Stimulated activated memory B cell treated with anti-CD40 and anti-IgM and Interleukin-4, amounts not matched to agents 10 μg/mL and 1 μg/mL and 100 μg/mL, for 72 hours (primary cell): ENCODE results near the gene PAX5.

ENCODE experiments used
- ATAC-seq: fragments of 150-1000 bp; cut with Tn5 transposase; 2 replicates; pipeline ENCODE4 v1.10.0; 2021
- H3K27ac Mint-ChIP-seq: one replicate; pipeline ENCODE4 v1.8.0; 2022; ENCODE audit warnings: mild to moderate bottlenecking, mixed read lengths
- H3K27me3 Mint-ChIP-seq: one replicate; pipeline ENCODE4 v1.8.0; 2022; ENCODE audit warnings: mixed read lengths
- H3K36me3 Mint-ChIP-seq: one replicate; pipeline ENCODE4 v1.8.0; 2022; ENCODE audit warnings: mixed read lengths
- H3K4me1 Mint-ChIP-seq: one replicate; pipeline ENCODE4 v1.8.0; 2022; ENCODE audit warnings: mixed read lengths
- H3K4me3 Mint-ChIP-seq: one replicate; pipeline ENCODE4 v1.8.0; 2022; ENCODE audit warnings: mild to moderate bottlenecking, moderate library complexity, mixed read lengths
- H3K9me3 Mint-ChIP-seq: one replicate; pipeline ENCODE4 v1.8.0; 2022; ENCODE audit warnings: mixed read lengths

Gene PAX5

DNA sequence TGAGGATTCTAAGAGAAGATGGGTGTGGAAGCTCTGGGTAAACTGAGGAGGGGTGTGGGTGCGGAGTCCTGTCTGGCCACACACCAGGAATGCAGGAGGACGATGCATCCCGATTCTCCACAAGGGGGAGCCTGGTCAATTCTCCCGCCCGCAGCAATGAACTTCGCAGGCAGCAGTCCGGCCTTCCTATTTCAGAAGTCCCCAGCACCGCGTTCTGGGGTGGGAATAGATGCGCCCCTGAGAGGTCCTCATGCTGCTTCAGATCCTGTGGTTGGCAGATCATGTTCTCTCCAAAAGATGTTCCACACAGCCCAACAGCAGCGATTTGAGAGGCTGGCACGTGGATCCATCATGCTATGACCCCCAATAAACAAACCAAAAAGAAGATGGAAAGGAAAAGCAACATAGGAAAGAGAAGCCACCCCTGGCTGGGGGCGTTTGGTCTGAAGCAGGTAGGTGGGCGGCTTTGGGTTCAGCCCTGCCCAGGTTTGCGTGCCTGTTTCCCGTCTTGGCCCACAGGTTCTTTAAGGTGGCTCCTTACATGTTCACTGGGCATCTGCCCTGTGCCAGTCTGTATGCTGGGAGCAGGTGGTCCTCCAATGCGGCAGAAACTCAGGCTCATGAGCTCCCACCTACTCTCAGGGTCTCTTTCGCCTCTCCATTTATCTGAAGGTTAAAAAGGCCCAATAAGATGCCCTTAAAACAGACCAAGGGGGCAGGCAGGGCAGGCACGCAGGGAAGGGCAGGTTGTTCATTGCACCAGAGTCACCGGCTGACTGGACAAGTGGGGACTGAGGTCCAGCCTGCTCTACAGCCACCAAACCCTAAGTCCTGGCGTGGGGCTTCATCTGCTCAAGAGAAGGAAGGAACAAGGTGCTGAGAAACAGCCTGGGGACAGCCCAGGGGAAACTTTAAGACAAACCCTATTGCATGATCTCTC, 171.6 kb downstream of the PAX5 start:
- Mint-ChIP-seq H3K27ac (peak overlapping the region; percentile 60), H3K4me3 (no peak overlapping the region), H3K4me1 (peaks cover 77% of the 10 kb centered on the region), H3K36me3 (peaks cover 62% of the 10 kb centered on the region), H3K27me3 (no peaks in the 10 kb centered on the region), H3K9me3 (no peaks in the 10 kb centered on the region)
- ATAC-seq: no peak

DNA sequence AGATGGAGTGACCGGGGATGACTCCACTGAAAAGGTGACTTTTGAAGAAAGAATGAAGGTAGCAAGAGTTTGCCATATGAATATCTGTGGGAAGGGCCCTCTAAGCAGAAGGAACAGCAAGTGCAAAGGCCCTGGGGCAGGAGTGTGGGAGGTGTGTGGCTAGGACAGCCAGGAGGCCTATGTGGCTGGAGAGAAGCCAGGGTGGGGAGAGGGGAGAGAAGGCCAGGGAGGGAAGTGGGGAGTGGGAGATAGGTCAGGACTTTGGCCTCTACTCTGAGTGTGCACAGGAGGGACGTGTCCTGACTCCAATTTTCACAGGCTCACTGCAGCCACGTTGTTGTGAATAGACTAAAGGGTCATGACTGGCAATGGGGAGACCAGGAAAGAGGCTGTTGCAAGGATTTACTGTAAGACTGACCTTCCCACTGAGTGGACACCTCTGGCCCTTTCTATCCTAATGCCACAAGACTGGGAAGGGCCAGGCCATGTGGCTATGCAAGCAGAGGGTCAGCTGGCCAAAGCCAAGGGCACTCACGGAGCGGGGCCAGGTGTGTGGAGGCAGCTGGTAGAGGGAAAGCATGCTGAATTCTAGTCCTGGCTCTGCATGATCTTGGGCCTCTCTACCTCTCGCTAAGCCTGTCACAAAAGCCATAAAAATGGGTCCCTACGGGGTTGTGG, 172.4 kb downstream of the PAX5 start:
- no peak for ATAC-seq
- Mint-ChIP-seq H3K36me3 (peaks cover 58% of the 10 kb centered on the region), H3K27me3 (no peaks in the 10 kb centered on the region), H3K27ac (peak overlapping the region; percentile 60), H3K9me3 (no peaks in the 10 kb centered on the region), H3K4me3 (no peak overlapping the region), H3K4me1 (peaks cover 80% of the 10 kb centered on the region)

DNA sequence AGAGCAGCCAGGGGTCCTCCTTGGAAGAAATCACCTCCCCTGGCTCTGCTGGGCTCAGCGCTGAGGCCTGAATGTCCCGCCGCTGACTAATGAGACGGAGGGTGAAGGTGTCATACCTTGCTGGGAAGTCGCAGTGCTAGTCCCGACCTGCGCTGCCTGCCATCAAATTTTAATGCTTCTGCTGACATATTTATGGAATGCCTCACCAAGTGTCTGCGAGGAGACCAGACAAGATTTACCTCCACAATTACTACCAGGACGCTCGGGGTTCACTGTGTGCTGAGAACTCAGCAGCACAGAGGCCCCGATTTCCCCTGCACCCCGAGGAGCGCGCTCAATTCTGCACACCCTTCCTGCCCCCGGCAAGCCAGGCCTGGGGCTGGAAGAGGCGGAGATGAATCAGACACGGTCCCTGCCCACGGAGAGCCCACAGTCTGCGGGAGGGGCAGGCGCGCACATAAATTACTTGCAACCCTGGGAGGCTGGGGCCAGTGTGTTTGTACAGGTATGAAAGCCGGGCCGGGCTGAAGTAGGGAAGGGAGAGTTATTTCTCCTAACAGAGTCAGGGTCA, 175.2 kb downstream of the PAX5 start:
- Mint-ChIP-seq H3K9me3 (no peaks in the 10 kb centered on the region), H3K4me1 (peaks cover 76% of the 10 kb centered on the region), H3K36me3 (peaks cover 56% of the 10 kb centered on the region)

DNA sequence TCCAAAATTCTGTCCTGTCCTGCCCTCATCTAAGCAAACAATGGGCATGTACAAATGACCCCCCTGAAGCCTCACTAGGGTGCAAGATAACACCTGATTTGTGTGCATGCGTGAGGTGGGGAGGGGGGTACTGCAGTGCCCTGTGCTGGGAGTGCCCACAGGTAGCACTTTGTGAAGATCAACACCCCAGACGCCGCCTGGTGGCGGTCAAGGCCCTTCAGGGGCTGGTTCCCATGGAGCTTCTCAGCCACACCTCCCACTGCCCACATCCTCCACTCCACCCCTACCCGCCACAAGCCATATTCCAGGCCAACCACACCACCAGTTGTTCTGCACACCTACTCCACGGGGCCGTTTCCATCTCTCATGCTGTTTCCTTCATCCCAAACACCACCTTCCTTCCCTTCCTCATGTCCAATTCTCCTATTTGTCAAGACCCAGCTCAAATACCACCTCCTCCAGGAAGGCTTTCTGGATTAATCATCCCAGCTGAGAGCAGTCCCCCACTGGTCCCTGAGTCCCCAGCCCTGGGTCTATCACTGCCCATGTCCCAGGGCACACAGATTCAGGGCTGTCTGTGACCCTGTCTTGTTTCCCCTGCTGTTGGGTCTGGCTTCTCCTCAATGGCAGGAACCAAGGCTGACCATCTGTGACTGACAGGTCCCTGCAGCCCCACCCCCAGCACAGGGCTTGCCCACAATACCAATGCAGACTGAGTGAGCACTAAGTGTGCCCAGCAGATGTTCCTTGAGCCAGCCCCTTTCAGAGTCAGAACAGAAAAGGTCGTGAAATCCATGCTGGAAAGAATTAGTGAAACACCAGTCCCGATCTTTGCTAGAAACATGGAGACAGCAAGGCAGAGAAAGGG, 178.4 kb downstream of the PAX5 start:
- Mint-ChIP-seq H3K9me3 (no peaks in the 10 kb centered on the region), H3K27me3 (no peaks in the 10 kb centered on the region), H3K27ac (peak overlapping the region; percentile 77), H3K36me3 (peaks cover 58% of the 10 kb centered on the region), H3K4me1 (peaks cover 68% of the 10 kb centered on the region), H3K4me3 (no peak overlapping the region)
- ATAC-seq: peak; percentile 80

More for the DNA sequence above, 175.2 kb downstream of the PAX5 start:
- ATAC-seq: no peak
- no peak overlapping the region for H3K4me3 Mint-ChIP-seq
- no peaks in the 10 kb centered on the region for H3K27me3 Mint-ChIP-seq
- H3K27ac Mint-ChIP-seq: peak overlapping the region; percentile 77

DNA sequence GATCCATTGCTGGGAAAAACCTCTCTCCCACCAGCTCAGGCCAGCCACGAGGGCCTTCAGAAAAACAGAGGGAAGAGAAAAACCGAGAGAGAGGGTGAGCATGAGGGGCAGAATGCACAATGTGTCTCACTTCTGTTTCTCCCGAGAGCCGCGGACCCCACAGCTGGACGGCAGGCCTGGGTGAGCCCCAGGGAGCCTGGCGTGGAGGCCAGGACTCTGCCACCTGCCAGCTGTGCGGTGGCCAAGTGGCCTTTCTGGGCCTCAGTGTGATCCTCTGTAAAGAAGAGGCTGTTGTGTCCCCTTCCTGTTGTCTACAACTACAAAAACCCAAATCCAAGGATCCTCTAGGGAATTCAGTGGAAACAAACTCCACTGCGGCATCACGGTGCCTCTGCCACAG, 179.3 kb downstream of the PAX5 start:
- Mint-ChIP-seq H3K4me1 (peaks cover 59% of the 10 kb centered on the region), H3K36me3 (peaks cover 58% of the 10 kb centered on the region), H3K27ac (peak overlapping the region; percentile 77), H3K27me3 (no peaks in the 10 kb centered on the region), H3K9me3 (no peaks in the 10 kb centered on the region), H3K4me3 (no peak overlapping the region)
- no peak for ATAC-seq

DNA sequence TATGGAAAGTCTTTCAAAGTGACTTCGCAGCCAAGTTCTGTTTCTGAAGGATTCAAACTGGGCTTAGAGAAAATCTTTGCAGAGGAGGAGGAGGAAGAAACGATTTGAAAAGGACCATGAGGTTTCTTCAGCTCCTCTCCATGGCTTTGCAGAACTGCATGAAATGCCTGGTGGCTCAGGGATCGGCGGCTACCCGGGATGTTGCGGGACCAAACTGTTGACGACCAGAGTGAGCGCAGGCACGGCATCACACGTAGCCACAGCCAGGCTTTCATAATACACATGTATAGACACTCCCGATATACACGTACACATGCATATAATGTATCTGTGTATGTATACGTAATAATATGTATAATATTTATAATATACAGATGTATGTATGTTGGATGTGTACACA, 180.0 kb downstream of the PAX5 start:
- Mint-ChIP-seq H3K4me1 (peaks cover 57% of the 10 kb centered on the region), H3K9me3 (no peaks in the 10 kb centered on the region)

DNA sequence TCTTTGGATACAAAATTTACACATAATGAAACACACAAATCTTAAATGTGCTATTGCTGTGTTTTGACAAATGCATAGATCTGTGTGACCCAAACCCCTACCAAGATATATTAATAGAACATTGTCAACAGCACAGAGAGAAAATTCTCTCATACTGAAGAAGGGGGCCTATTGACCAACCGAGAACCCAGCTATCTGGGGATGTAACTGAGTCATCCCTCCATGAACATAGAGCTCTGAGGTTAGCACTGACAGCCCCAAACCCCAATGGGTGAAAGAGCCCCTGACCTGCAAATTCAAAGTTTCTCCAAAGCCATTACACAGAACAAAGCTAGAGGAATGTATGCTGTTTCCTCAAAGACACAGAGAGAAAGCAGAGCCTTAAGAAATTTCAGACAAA, 180.8 kb downstream of the PAX5 start:
- Mint-ChIP-seq H3K9me3 (no peaks in the 10 kb centered on the region), H3K27ac (peak overlapping the region; percentile 56), H3K27me3 (no peaks in the 10 kb centered on the region), H3K36me3 (peaks cover 60% of the 10 kb centered on the region), H3K4me3 (no peak overlapping the region), H3K4me1 (peaks cover 53% of the 10 kb centered on the region)
- ATAC-seq: no peak

More for the DNA sequence above, 180.0 kb downstream of the PAX5 start:
- Mint-ChIP-seq H3K27me3 (no peaks in the 10 kb centered on the region), H3K27ac (no peak overlapping the region), H3K4me3 (no peak overlapping the region), H3K36me3 (peaks cover 59% of the 10 kb centered on the region)
- no peak for ATAC-seq

DNA sequence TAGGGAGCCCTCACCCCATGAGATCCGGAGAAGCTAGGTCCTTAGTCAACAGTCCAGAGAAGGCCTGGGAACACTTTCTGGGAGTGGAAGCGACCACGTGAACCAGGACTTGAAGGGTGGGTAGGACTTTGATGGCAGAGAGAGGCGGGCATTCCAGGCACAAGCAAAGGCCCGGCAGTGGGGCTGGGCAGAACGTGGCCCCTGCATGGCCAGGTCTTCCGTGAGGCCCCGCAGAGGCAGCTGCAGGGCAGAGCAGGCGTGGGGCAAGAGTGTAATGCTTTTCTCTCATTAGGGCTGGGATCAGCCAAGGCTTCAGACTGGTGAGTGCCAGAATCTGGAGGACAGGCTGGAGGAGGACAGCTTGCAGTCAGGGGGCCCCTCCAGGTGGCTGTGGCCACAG, 184.1 kb downstream of the PAX5 start:
- Mint-ChIP-seq H3K9me3 (no peaks in the 10 kb centered on the region), H3K27ac (peak overlapping the region; percentile 36), H3K36me3 (peaks cover 60% of the 10 kb centered on the region), H3K4me1 (peaks cover 26% of the 10 kb centered on the region), H3K27me3 (no peaks in the 10 kb centered on the region), H3K4me3 (no peak overlapping the region)
- no peak for ATAC-seq

DNA sequence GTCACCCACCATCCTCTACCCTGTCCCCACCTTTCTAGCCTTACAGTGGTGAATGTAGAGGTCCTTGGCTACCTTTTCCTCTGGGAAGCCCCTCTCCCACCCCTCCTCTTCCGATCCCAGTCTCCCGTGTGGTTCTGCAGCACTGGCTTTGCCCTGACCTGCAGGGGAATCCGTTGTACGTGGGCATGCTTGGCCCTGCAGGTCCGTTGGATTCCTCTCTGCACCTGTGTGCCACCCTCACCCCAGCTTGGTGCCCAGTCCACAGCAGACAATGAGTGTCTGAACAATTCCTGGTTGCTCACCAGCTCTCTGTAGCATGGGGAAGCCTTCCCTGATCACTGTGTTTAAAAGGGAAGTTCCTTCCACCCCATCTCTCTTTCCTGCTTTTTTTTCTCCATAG, 185.1 kb downstream of the PAX5 start:
- no peaks in the 10 kb centered on the region for H3K9me3 Mint-ChIP-seq
- ATAC-seq: no peak
- peak overlapping the region; percentile 36 for H3K27ac Mint-ChIP-seq
- H3K4me3 Mint-ChIP-seq: no peak overlapping the region
- H3K4me1 Mint-ChIP-seq: peaks cover 28% of the 10 kb centered on the region
- peaks cover 63% of the 10 kb centered on the region for H3K36me3 Mint-ChIP-seq
- no peaks in the 10 kb centered on the region for H3K27me3 Mint-ChIP-seq

DNA sequence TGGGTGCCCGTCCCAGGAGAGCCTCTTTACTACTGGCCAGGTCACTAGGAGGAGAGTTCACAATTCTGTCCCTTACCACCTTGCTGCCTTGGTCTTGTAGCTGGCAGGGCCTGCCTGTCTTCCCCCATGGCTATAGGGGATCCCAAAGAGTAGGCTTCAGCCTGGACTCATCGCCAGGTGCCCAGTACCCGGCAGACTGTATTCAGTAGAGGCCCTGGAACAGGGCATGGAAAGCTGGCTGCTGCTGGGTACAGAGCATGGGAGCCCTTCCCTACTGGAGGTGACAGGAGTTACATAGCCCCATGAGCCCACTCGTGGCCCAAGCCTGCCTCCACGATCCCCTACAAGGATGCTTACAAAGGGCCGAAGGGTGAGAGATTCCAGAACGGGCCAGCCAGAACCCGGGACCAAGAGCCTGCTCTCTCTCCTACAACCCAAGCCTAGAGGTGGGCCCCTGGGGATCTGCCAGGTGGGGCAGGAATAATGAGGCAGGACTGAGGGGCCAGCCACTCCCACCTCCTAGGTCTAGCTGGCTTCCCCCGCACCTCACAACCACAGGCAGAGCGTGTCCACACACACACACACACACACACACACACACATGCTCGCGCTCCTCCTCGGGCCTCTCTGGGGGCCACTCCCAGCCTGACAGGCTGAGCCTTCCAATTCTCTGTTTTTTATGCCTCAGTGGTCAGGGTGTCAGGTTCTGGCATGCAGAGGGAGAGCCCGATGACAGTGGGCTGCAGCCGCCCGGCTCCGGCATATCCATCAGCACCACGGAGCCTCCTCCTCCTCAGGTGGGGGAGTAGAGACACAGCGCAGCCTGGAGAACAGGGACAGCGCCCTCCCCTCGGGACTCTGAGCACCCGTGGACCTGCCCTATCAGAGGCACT, 186.0 kb downstream of the PAX5 start:
- Mint-ChIP-seq H3K4me3 (no peak overlapping the region), H3K27ac (peak overlapping the region; percentile 36), H3K36me3 (peaks cover 67% of the 10 kb centered on the region), H3K27me3 (no peaks in the 10 kb centered on the region), H3K4me1 (peaks cover 22% of the 10 kb centered on the region), H3K9me3 (no peaks in the 10 kb centered on the region)
- no peak for ATAC-seq

DNA sequence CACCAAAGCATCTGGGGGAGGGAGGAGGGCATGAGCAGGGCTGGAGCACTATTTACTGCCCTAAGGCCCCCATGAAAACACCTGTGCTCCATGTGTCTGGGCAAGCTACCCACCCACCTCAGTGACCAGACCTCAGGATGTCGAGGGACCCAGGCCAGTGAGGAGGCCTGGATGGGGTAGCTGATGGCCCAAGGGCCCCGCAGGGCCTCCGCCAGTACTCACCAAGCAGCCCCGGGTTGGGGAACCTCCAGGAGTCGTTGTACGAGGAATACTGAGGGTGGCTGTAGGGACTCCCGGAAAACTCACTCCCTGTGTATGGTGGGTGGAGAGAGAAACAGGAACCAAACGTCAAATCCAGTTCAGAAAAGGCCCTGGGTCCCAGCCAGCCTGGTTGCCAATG, 187.4 kb downstream of the PAX5 start:
- Mint-ChIP-seq H3K9me3 (no peaks in the 10 kb centered on the region), H3K4me3 (no peak overlapping the region), H3K27ac (peak overlapping the region; percentile 38), H3K36me3 (peaks cover 55% of the 10 kb centered on the region), H3K27me3 (no peaks in the 10 kb centered on the region), H3K4me1 (peaks cover 18% of the 10 kb centered on the region)
- no peak for ATAC-seq

DNA sequence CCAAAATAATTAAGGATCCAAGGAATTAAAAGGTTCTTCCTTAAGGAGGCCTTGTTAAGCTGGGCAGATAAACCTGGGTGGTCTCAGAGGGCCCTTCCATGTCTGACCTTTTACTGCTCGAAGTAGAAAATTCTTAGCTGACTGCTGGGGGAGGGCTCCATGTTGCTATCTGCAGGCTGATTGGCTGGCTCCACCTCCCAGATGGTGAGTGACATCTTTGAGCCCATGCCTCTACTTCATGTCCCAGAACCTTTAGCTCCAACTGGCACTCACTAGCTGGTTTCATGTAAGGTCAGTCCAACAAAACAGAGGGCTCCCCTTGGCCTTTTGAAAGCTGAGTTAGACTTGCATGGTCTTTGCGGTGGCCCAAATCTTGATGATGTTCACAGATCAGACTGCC, 188.2 kb downstream of the PAX5 start:
- no peak for ATAC-seq
- Mint-ChIP-seq H3K4me1 (peaks cover 22% of the 10 kb centered on the region), H3K4me3 (no peak overlapping the region), H3K36me3 (peaks cover 56% of the 10 kb centered on the region), H3K9me3 (no peaks in the 10 kb centered on the region), H3K27ac (no peak overlapping the region), H3K27me3 (no peaks in the 10 kb centered on the region)

DNA sequence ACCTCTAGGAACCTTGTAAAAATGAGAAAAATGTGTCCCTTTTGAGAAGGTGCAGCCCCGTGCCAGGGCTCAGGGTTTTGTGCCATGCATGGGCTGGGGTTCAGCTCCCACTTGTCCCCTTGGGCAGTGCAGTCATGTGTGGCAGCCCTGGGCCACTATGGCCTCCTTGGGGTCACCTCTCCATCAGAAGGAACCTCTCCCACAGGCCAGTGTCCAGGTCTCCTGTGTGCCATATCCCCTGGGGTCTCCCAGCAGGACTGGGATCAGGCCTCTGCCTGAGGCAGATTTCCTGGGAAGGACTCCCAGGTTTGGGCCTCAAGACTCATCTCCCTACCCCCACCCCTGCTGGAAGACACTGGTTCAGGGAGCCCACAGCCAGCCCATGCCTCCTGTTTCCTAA, 189.1 kb downstream of the PAX5 start:
- H3K36me3 Mint-ChIP-seq: peaks cover 62% of the 10 kb centered on the region
- no peaks in the 10 kb centered on the region for H3K9me3 Mint-ChIP-seq
- H3K4me3 Mint-ChIP-seq: no peak overlapping the region
- H3K27me3 Mint-ChIP-seq: no peaks in the 10 kb centered on the region
- ATAC-seq: no peak
- peaks cover 22% of the 10 kb centered on the region for H3K4me1 Mint-ChIP-seq
- H3K27ac Mint-ChIP-seq: peak overlapping the region; percentile 47

DNA sequence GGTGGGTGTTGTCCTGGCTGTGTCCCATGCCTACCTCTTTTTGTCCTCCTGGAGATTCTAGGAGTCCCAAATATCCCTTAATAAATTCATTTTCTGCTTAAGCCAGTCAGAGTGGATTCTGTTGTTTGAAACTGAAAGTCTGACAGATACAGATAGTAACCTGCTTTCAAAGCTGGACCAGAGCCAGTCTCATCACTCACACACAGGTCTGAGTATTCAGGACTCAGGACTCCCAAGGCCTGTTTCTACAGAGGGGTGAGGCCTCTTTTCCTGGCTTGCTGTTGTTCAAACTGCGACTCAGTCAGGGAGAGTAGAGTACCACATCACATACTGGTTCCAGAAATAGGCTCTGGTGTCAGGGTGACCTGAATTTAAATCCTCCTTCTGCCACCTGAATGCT, 190.1 kb downstream of the PAX5 start:
- no peaks in the 10 kb centered on the region for H3K9me3 Mint-ChIP-seq
- peaks cover 62% of the 10 kb centered on the region for H3K36me3 Mint-ChIP-seq
- peaks cover 17% of the 10 kb centered on the region for H3K4me1 Mint-ChIP-seq
- no peak overlapping the region for H3K4me3 Mint-ChIP-seq
- ATAC-seq: no peak
- H3K27ac Mint-ChIP-seq: peak overlapping the region; percentile 47
- no peaks in the 10 kb centered on the region for H3K27me3 Mint-ChIP-seq
